ENCODE data around the gene YIF1B.

The YIF1B gene

GRCh38 chr19:38303517-38304351, 12.0 kb downstream of the YIF1B start, which contains the start of gene C19orf33:
Gene C19orf33, plus strand, starts transcription at chr19:38304251. Its CDS starts 11 bp downstream, at chr19:38304262.
- no peak for DNase-seq

GRCh38 chr19:38298821-38299680, 16.7 kb downstream of the YIF1B start:
- no peak for DNase-seq

GRCh38 chr19:38294090-38294489, 21.7 kb downstream of the YIF1B start:
- DNase-seq, result no peak

GRCh38 chr19:38293281-38293680, 22.5 kb downstream of the YIF1B start:
- no peak for DNase-seq

GRCh38 chr19:38291855-38292254, 23.9 kb downstream of the YIF1B start:
- no peak for DNase-seq

GRCh38 chr19:38290631-38291147, 25.1 kb downstream of the YIF1B start:
- DNase-seq, result no peak

- DNase-seq, result no peak
These were observed 25.8 kb downstream of the YIF1B start for GRCh38 chr19:38289955-38290354.

- no peak for DNase-seq
These were observed 27.5 kb downstream of the YIF1B start for GRCh38 chr19:38288123-38288855.

- no peak for DNase-seq
These were observed 28.1 kb downstream of the YIF1B start for GRCh38 chr19:38287604-38288003.

- DNase-seq, result no peak
These were observed 30.2 kb downstream of the YIF1B start for GRCh38 chr19:38285567-38285966.

GRCh38 chr19:38284422-38284821, 31.3 kb downstream of the YIF1B start:
- DNase-seq, result no peak

GRCh38 chr19:38283271-38283670, 32.5 kb downstream of the YIF1B start:
- no peak for DNase-seq

- no peak for DNase-seq
These were observed 33.8 kb downstream of the YIF1B start for GRCh38 chr19:38281811-38282566.

- DNase-seq, result no peak
These were observed 35.5 kb downstream of the YIF1B start for GRCh38 chr19:38280030-38280921.

GRCh38 chr19:38278751-38279150, 37.0 kb downstream of the YIF1B start:
- DNase-seq, result no peak

- DNase-seq, result no peak
These were observed 37.6 kb downstream of the YIF1B start for GRCh38 chr19:38277969-38278680.

- no peak for DNase-seq
These were observed 38.2 kb downstream of the YIF1B start for GRCh38 chr19:38277549-38277948.

GRCh38 chr19:38276942-38277517, 38.7 kb downstream of the YIF1B start:
- DNase-seq, result no peak

- no peak for DNase-seq
These were observed 41.0 kb downstream of the YIF1B start for GRCh38 chr19:38274739-38275138.

- DNase-seq, result no peak
These were observed 42.2 kb downstream of the YIF1B start for GRCh38 chr19:38273499-38273898.

Data from NCI-H2081 (cell line).